ENCODE results near the gene NUDC.

NUDC gene

DNA sequence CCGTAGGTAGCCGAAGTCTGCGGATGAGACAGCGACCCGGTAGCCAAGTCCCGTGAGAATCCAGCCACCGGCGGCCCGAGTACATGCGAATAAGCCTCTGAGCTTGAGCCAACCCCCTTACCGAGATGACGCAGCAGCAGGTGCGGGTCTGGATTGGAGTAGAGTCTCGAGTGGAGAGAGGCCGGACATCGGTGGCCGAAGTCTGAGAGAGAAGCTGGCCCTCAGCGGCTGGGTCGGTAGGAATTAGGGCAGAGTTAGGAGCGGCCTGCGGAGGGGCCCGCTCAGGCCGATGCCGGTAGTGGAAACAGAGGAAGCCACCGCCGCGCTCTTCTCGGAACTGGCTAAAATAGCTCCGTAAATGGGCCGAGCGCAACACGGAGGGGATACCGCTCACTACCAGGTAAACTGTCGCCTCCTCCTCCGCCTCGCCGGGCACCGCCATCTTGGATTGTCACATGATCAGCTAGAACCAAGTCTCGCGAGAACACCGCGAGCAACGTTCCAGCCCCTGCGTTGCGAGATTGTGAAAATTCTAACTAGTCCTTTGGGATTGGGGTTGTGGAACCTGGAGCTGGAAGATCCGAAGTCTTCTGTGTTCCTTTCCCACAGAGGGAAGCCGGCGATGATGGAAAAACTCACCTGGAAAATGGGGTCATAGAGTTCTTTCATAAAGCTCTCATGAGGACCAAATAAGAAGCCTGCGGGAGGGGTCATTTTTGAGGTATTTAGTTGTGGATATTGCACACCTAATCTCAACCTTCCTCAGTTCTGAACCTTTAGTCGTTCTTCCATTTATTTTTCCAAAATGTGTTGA, 21.3 kb upstream of the NUDC start, which contains the start of gene GPATCH3:
Gene GPATCH3 (minus strand): TSS at position 467 of the 814 bp plus-strand sequence. CDS start 25 bp downstream, at position 442.
- peak within 1 kb of the TSS; percentile 98 for H3K27ac Mint-ChIP-seq
- no peaks in the 10 kb centered on the region for H3K9me3 Mint-ChIP-seq
- peaks cover 7% of the 10 kb centered on the region for H3K27me3 Mint-ChIP-seq (ENCODE audit: low read depth)
- H3K4me3 Mint-ChIP-seq = peak within 1 kb of the TSS; percentile 96
- H3K4me1 Mint-ChIP-seq (ENCODE audit: low read depth) = peaks cover 20% of the 10 kb centered on the region
- H3K36me3 Mint-ChIP-seq (ENCODE audit: low read depth) = peaks cover 5% of the 10 kb centered on the region

DNA sequence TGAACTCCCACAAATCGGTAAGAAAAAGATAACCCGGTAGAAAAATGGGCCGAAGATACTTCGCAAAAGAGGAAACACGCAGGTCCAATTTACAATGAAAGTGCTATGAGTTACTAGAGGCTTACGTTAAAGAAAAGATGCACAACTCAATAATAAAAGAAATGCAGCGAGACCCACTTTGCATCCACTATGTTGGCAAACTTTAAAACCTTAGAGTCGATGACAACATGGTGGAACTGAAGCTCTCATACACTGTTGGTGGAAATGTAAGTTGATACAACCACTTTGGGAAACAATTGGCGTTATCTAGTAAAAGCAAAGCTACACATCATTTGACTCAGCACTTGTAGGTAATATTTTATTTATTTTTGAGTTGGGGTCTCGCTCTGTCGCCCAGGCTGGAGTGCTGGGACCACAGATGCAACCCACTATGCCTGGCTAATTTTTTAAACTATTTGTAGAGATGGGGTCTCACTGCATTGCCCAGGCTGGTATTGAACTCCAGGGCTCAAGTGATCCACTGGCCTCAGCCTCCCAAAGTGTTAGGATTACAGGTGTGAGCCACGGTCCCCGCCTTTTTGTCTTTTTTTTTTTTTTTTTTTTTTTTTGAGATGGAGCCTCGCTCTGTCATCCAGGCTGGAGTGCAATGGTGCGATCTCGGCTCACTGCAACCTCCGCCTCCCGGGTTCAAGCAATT, 20.6 kb upstream of the NUDC start:
- Mint-ChIP-seq H3K4me1 (ENCODE audit: low read depth) (peaks cover 20% of the 10 kb centered on the region), H3K27me3 (ENCODE audit: low read depth) (peaks cover 7% of the 10 kb centered on the region), H3K27ac (peak overlapping the region; percentile 98), H3K36me3 (ENCODE audit: low read depth) (peaks cover 5% of the 10 kb centered on the region), H3K9me3 (no peaks in the 10 kb centered on the region), H3K4me3 (peak overlapping the region; percentile 96)

- peaks cover 6% of the 10 kb centered on the region for H3K27me3 Mint-ChIP-seq (ENCODE audit: low read depth)
- no peak overlapping the region for H3K4me3 Mint-ChIP-seq
- no peaks in the 10 kb centered on the region for H3K9me3 Mint-ChIP-seq
- H3K27ac Mint-ChIP-seq = no peak overlapping the region
- H3K4me1 Mint-ChIP-seq (ENCODE audit: low read depth) = no peaks in the 10 kb centered on the region
- H3K36me3 Mint-ChIP-seq (ENCODE audit: low read depth) = no peaks in the 10 kb centered on the region
These were observed 14.2 kb upstream of the NUDC start for GRCh38 chr1:26907071-26907917.

- Mint-ChIP-seq H3K27ac (no peak overlapping the region), H3K36me3 (ENCODE audit: low read depth) (no peaks in the 10 kb centered on the region), H3K27me3 (ENCODE audit: low read depth) (peaks cover 3% of the 10 kb centered on the region), H3K4me1 (ENCODE audit: low read depth) (no peaks in the 10 kb centered on the region), H3K9me3 (no peaks in the 10 kb centered on the region), H3K4me3 (no peak overlapping the region)
These were observed 11.6 kb upstream of the NUDC start for GRCh38 chr1:26909951-26910342.

DNA sequence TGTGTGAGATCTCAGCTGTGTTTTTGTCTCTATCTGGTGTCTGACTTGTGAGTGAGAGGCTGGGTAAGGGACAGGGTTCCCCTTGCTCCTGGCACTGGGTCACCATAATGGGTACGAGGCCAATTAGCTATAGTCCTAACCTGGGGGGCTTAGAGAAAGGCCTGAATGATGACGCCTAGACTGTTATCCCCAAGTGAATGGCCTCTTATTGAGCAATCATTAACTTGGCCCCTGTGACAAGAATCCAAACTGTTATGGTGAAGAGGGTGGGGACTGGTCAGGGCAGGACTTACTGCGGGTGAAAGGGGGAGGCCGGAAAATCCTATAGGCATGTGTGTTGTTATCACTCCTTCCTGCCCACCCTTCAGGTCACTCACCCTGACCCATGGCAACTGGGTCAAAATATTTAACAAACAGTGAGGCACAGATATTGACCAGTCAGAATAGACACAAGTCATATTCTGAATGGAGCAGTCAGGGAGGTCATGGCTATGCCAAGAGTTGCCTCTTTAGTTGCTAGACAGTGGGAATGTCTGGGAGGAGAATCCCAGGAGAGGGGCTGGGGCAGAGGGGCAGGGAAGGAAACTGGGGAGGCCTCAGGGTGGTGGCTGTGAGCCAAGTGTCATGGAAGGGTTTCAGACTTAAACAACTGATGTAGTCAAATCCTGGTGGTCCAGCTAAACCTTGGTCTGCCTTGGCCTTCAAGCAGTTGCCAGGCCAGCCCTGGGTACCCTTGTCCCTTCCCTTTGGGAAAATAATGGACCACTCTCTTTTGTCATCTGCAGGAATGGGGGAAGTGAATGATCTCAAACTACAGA, 11.0 kb upstream of the NUDC start:
- Mint-ChIP-seq H3K9me3 (no peaks in the 10 kb centered on the region), H3K4me1 (ENCODE audit: low read depth) (no peaks in the 10 kb centered on the region), H3K4me3 (no peak overlapping the region), H3K36me3 (ENCODE audit: low read depth) (no peaks in the 10 kb centered on the region), H3K27me3 (ENCODE audit: low read depth) (peaks cover 3% of the 10 kb centered on the region), H3K27ac (no peak overlapping the region)

DNA sequence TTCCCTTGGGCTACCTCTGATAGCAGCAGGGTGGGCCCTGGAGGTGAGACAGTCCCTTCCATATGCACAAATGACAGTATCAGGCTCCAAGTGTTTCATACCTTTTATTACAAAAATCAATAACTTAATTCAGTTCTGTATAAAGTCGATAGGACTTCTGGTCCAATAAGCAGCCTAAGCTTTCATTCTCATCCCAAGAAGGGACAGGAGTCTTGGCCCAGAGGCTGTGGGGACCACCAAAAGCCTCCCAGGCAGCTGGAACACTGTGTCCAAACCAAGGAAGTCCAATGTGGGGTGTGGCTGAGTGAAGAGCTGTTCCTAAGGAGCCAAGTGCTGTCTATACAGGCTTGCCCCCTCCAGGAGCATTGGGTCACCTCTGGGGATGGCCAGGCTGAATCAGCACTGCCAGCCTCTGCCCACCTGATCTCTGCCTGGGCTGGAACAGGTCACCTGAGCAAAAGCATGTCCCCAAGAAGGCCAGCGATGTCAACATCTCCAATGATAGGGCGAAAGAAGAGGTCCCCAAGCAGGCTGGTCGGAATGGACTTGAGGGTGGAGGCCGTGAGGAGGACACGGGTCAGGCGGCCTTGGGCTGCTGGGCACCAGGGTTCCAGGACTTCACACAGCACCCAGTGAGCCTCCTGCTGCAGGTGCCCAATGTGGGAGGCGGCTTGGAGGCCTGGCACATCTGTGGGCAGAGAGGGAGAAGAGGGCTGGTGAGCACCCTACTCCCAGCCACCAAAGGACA, 10.0 kb upstream of the NUDC start:
- Mint-ChIP-seq H3K27ac (no peak overlapping the region), H3K9me3 (no peaks in the 10 kb centered on the region), H3K36me3 (ENCODE audit: low read depth) (no peaks in the 10 kb centered on the region), H3K4me3 (no peak overlapping the region), H3K4me1 (ENCODE audit: low read depth) (no peaks in the 10 kb centered on the region), H3K27me3 (ENCODE audit: low read depth) (peaks cover 3% of the 10 kb centered on the region)

- H3K4me1 Mint-ChIP-seq (ENCODE audit: low read depth) = no peaks in the 10 kb centered on the region
- H3K4me3 Mint-ChIP-seq = no peak overlapping the region
- no peaks in the 10 kb centered on the region for H3K9me3 Mint-ChIP-seq
- H3K27ac Mint-ChIP-seq = no peak overlapping the region
- H3K36me3 Mint-ChIP-seq (ENCODE audit: low read depth) = no peaks in the 10 kb centered on the region
- H3K27me3 Mint-ChIP-seq (ENCODE audit: low read depth) = peaks cover 3% of the 10 kb centered on the region
These were observed 9.4 kb upstream of the NUDC start for GRCh38 chr1:26912147-26912490.

DNA sequence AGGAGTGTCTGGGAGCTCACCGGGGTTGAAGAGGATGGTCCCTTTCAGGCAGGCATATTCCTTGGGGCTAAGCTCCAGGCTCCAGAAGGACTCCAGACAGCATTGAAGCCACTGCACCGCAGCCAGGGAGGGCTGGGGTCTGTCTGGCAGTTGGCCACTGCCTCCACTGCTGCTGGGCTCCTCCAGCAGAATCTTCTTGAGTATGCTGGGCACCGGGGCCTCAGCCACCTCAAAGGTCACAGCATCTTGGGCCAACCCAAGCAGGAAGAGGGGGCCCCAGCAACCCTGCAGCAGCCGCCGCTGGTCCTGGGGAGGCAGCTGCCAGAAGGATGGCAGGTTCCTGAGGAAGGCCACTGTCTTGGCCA, 8.2 kb upstream of the NUDC start:
- no peaks in the 10 kb centered on the region for H3K36me3 Mint-ChIP-seq (ENCODE audit: low read depth)
- no peaks in the 10 kb centered on the region for H3K27me3 Mint-ChIP-seq (ENCODE audit: low read depth)
- no peak overlapping the region for H3K4me3 Mint-ChIP-seq
- H3K9me3 Mint-ChIP-seq = no peaks in the 10 kb centered on the region
- no peak overlapping the region for H3K27ac Mint-ChIP-seq
- H3K4me1 Mint-ChIP-seq (ENCODE audit: low read depth) = no peaks in the 10 kb centered on the region

GRCh38 chr1:26913754-26914619, 7.6 kb upstream of the NUDC start, which contains the start of gene NR0B2:
TSS of gene NR0B2 (minus strand) at chr1:26913975. CDS start at chr1:26913940, 35 bp downstream.
- no peak within 1 kb of the TSS for H3K27ac Mint-ChIP-seq
- H3K9me3 Mint-ChIP-seq = no peaks in the 10 kb centered on the region
- H3K27me3 Mint-ChIP-seq (ENCODE audit: low read depth) = no peaks in the 10 kb centered on the region
- no peaks in the 10 kb centered on the region for H3K4me1 Mint-ChIP-seq (ENCODE audit: low read depth)
- H3K4me3 Mint-ChIP-seq = no peak within 1 kb of the TSS
- H3K36me3 Mint-ChIP-seq (ENCODE audit: low read depth) = no peaks in the 10 kb centered on the region

- H3K4me1 Mint-ChIP-seq (ENCODE audit: low read depth) = peaks cover 3% of the 10 kb centered on the region
- H3K9me3 Mint-ChIP-seq = no peaks in the 10 kb centered on the region
- no peak overlapping the region for H3K27ac Mint-ChIP-seq
- no peaks in the 10 kb centered on the region for H3K36me3 Mint-ChIP-seq (ENCODE audit: low read depth)
- no peak overlapping the region for H3K4me3 Mint-ChIP-seq
- no peaks in the 10 kb centered on the region for H3K27me3 Mint-ChIP-seq (ENCODE audit: low read depth)
These were observed 6.2 kb upstream of the NUDC start for GRCh38 chr1:26915204-26915842.

GRCh38 chr1:26921126-26921539, 410 bp upstream of the NUDC start:
- Mint-ChIP-seq H3K27ac (peak overlapping the region; percentile 94), H3K4me1 (ENCODE audit: low read depth) (peaks cover 27% of the 10 kb centered on the region), H3K27me3 (ENCODE audit: low read depth) (no peaks in the 10 kb centered on the region), H3K4me3 (peak overlapping the region; percentile 95), H3K36me3 (ENCODE audit: low read depth) (peaks cover 9% of the 10 kb centered on the region), H3K9me3 (no peaks in the 10 kb centered on the region)

GRCh38 chr1:26922431-26922729, 837 bp downstream of the NUDC start:
- no peaks in the 10 kb centered on the region for H3K9me3 Mint-ChIP-seq
- H3K4me1 Mint-ChIP-seq (ENCODE audit: low read depth) = peaks cover 31% of the 10 kb centered on the region
- peak overlapping the region; percentile 95 for H3K4me3 Mint-ChIP-seq
- H3K36me3 Mint-ChIP-seq (ENCODE audit: low read depth) = peaks cover 14% of the 10 kb centered on the region
- H3K27me3 Mint-ChIP-seq (ENCODE audit: low read depth) = no peaks in the 10 kb centered on the region
- H3K27ac Mint-ChIP-seq = peak overlapping the region; percentile 94

All from T-helper 1 cell treated with Interleukin-12 subunit alpha and Interleukin-12 subunit beta and Interleukin-4 antibody, amounts not matched to agents 30 μg/mL and 1 μg/mL, for 36 hours (primary cell).